H4 (cell line): ENCODE results near the gene NGEF. TPM values are rescaled to one million over a fixed set of nuclear protein-coding genes. Genes with fewer than 3 reads are reported as not detected.
"Not testable (repeated sequence)": the region's sequence is repeated elsewhere in the genome, so short reads cannot be mapped to it uniquely, and the experiment has no call there.

Experiments
- DNase-seq: peaks from one replicate; pipeline ENCODE4 v3.0.0-alpha.2; 2015; ENCODE audit warnings: low spot score
- total RNA-seq: library from RNA; depleted of rRNA; stranded (reverse); fragments of >200 nt; shearing (Covaris generic); gene quantifications from 2 replicates; pipeline ENCODE4 v1.2.3, GENCODE V29; 2014; rRNA removed

NGEF gene, protein sequence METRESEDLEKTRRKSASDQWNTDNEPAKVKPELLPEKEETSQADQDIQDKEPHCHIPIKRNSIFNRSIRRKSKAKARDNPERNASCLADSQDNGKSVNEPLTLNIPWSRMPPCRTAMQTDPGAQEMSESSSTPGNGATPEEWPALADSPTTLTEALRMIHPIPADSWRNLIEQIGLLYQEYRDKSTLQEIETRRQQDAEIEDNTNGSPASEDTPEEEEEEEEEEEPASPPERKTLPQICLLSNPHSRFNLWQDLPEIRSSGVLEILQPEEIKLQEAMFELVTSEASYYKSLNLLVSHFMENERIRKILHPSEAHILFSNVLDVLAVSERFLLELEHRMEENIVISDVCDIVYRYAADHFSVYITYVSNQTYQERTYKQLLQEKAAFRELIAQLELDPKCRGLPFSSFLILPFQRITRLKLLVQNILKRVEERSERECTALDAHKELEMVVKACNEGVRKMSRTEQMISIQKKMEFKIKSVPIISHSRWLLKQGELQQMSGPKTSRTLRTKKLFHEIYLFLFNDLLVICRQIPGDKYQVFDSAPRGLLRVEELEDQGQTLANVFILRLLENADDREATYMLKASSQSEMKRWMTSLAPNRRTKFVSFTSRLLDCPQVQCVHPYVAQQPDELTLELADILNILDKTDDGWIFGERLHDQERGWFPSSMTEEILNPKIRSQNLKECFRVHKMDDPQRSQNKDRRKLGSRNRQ
- 1.3 and 3.3 TPM in 2 replicates for total RNA-seq

DNA sequence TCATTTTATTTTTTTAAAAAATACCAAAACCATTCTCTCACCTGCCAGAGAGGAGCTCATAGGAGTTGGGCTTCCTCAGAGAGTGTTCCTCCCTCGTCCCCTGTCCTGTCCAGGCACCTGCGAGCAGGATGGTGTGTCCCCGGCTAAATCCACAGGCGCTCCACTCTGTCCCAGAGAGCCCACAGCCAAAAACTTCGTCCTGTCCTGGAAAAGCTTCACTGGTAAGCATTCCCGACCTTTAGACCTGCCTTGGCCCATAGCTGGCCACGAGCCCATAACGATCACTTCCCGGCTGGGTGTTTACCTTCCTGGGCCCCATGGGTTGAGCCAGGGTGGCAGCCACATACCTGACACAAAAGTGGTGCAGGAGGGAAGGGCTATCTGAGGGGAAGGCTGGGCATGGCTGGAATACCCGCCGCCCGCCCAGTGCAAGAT lies at the start of gene NGEF:
Gene NGEF, minus strand, starts transcription at position 230 of the 435 bp plus-strand sequence. CDS start 38,366 bp downstream, outside the sequence.
- no peak for DNase-seq

GRCh38 chr2:233062451-233062850 lies 49.4 kb upstream of the NGEF start:
- no peak for DNase-seq

- DNase-seq = no peak
These were observed 48.8 kb upstream of the NGEF start for GRCh38 chr2:233061591-233062450.

DNA sequence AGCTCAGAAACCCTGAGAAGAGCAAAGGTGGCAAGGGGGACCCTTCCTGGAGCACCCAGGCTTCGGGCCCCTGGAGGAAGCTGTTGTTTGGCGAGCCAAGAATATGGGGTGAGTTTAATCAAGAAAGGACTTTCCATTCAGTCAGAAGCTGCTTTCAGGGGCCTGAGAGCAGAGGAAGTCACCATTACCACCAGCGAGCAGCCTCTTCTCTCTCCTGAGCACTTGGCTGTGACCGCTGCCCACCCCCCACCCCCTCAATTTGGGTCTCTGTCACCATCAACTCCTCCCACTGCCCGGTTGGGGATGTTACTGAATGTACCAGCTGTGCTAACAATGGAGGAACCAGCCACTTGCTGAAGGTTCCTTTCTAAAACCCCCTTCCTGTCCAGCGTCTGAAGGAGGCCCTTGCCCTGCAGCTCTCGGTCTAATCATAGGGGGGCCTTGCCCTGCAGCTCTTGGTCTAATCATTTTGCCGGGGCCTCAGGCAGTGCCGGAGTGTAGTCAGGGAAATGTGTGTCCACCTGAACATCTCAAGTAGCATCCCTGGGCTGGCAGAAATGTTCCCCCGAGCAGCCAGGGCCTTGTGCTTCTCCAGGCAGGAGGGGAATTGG lies 48.0 kb upstream of the NGEF start:
- DNase-seq = no peak

DNA sequence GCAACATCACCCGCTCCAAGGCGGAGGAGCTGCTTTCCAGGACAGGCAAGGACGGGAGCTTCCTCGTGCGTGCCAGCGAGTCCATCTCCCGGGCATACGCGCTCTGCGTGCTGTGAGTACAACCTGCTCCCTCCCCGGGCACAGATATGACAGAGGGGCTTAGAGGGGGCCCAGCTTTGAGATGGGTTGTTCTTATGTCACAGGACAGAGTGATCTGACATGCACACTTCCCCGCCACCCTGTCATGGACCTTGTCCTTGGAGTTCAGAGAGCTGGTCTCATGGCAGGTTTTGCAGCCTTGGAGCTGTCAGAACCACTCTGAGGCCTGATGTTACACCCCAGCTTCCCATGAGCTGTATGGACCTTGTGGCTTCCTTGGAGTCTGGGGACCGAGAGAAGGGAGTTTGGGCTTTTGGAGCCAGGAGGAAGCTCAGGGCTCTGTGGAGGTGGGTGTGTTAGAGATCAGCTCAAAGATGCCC lies 47.5 kb upstream of the NGEF start:
- no peak for DNase-seq

DNA sequence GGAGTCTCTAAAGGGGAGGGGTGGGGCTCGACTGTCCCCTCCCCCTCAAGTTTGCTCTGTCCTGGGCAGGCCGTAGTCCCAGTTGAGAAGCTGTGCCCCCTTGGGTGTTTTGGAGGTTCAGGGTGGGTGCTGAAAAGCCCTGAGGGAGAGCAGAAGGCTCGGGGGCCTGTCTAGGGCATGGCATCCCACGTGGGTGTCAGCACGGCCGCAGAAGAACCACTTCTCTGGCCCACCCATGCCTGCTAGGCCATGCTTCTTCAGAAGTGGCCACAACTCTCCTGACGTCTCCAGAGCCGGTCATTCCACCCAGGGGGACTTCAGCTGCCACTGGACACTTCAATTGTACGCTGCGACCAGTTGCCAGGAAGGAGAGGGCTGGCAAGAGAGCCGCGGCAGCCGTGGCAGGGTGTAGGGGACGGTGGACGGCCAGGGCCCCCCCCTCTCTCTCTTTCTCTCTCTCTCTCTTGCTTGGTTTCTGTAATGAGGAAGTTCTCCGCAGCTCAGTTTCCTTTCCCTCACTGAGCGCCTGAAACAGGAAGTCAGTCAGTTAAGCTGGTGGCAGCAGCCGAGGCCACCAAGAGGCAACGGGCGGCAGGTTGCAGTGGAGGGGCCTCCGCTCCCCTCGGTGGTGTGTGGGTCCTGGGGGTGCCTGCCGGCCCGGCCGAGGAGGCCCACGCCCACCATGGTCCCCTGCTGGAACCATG lies 46.9 kb upstream of the NGEF start, which contains the start of gene INPP5D:
Gene INPP5D, plus strand, starts transcription at position 546 of the 704 bp plus-strand sequence. Its CDS starts 137 bp downstream, at position 683.
- DNase-seq = no peak

DNA sequence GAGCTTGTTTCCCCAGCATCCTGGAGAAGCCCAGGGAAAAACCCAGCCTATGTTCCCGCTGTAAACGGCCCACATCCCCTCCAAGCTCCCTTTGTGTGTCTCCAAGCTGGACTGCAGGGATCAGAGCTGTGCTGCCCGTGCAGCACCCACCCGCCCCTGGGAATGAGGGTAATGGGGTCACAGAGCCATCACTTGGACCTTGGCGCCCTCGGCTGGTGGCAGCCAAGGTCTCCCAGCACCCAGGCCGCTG lies 46.4 kb upstream of the NGEF start:
- DNase-seq = no peak

- no peak for DNase-seq
These were observed 45.9 kb upstream of the NGEF start for GRCh38 chr2:233058717-233059546.

DNA sequence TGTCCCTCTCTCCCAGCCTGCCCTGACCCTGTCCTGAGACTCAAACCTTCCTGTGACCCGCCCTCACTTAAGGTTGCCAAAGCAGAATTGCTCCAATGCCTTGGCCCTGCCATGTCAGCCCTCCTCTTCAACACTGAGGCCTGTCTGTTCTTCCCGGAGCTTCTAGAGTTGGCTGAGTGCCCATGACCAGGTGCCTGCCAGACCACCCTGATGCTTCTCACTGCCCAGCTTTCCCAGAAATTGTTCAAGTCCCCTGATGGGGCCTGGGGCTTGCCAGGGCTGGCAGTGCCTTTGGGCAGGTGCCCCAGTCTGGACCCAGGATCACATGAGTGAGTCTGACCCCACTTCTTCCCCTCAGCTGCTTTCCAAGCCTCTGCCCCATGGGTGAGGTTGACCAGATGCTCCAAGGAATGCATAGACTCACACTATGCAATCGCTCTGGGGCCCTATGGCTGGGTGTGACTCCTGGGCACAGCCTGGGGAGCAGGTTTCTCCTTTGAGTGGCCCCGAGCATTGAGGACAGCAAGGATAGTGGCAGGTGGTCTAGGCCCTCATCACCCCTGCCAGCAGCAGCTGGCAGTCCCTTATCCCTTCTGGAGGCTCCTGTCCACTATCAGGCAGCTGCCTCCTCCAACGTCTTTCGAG lies 44.0 kb upstream of the NGEF start:
- DNase-seq = no peak

GRCh38 chr2:233055362-233055761 lies 42.3 kb upstream of the NGEF start:
- DNase-seq = no peak

DNA sequence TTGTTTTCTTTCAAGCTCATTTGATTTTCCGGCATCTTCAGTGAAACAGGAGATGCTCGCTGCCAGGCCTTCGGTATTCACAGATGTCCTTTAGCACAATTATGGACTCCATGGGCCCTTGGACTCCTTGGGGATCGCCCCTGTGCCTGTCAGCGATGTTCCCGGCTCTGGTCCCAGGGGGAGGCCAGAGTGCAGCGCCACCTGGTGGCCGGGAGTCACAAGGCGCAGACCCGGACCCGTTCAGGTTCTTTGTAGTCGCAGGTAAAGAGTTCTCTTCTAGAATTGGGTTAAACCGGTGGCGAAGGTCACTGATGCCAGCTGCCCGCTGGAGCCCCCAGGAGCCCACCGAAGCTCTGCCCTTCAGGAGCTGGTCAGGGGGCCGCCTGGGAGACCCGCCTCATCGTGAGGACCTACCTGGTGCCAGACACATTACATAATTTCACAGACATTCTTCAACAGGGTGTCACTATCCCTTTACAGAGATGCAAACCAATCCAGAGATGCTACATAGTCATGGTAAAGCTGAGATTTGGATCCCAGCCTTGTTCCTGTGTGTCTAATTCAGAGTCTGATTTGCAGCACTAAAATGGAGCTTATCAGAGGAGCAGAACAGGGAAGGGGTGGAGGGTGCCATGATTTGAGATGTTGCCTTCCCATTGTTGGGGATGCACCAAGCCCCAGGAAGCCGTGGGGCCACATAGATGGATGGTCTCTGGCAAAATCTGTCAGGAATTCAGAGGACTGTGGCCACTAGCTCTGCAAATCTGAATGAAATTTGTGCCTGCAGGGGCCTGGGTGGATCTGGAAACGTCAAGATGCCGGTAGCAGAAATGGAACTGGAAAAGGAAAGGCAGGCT lies 41.1 kb upstream of the NGEF start:
- peak; percentile 28 for DNase-seq

DNA sequence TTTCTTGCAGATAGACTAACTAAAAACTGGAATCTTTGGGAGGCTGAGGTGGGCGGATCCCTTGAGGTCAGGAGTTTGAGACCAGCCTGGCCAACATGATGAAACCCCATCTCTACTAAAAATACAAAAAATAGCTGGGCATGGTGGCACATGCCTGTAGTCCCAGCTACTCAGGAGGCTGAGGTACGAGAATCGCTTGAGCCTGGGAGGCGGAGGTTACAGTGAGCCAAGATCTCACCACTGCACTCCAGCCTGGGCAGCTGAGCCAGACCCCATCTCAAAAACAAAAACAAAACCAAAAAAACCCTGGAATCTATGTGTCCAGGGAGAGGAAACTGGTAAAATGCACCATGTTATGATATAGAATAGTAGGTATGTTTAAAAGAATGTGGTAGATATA lies 39.5 kb upstream of the NGEF start:
- not testable (repeated sequence) for DNase-seq

GRCh38 chr2:233051241-233052149 lies 38.4 kb upstream of the NGEF start:
- no peak for DNase-seq

- DNase-seq = no peak
These were observed 36.2 kb upstream of the NGEF start for GRCh38 chr2:233049194-233049761.

DNA sequence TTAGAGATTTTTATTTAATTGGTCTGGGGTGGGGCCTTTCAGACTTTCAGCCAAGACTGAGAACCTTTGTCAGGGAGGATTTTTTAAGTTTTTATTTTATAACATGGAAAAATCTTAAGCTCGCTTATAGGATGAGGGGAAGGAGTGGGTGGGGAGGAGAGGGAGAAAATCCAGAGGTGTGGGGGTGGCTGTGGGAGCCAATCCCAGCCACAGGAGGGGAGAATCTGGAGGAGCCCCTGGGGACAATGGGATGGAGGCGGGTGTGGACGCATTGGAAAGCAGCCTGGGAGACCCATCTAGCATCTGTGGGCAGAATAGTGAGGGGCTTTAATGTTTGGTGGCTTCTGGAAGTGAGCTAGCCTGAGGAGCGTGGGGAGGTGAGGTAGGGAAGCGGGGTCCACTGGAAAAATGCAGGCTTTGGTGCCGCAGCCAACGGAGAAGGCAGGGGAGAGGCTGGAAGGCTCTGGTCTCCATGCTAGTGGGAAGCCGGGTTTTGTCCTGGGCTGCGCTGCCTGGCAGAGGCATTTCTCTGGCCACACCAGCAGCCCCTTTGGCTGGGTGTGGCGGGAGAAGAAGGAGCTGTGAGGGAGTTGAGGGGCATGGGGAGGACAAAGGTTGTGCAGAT lies 35.6 kb upstream of the NGEF start:
- DNase-seq = no peak

DNA sequence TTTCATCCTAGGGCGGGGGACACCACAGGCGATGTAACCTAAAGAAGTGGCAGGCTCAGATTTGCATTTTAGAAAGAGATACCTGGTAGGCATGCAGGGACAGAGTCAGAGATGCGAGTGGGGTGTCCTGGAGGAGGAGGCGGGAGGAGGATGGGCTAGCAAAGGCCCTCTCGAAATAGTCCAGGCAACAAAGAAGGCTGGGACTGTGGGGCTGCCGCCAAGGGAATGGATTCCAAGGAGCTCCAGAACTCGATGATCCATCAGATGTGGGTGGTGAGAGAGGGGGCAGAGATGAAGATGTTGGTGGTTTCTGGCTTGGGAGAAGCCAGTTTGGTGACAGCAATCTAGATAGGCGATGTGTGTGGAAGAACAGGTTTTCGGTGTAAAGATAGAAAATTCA lies 34.6 kb upstream of the NGEF start:
- DNase-seq = no peak

DNA sequence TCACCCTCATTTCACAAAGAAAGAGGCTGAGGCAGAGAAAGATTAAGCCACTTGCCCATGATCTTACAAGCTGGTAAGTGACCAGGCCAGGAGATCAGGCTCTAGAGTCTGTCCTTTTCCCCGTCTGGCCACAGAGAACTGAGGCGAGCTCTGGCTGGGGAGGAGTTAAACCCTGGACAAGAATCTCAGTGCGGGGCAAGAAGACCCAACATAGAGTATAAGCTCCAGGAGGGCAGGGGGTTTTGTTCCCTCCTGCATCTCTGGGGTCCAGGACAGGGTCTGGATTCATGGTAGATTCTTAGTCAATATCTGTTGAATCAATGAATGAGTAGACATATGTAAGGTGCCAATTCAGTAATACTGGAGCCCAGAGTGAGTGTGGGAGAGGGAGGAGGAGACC lies 34.1 kb upstream of the NGEF start:
- DNase-seq = no peak
